ENCODE measurements around the gene AFAP1. TPM values are rescaled to one million over a fixed set of nuclear protein-coding genes. Genes with fewer than 3 reads are reported as not detected.

AFAP1 gene
- total RNA-seq, 1 donor, result under 0.01 TPM

GRCh38 chr4:7968262-7968896 lies 28.7 kb upstream of the AFAP1 start:
- no peak for DNase-seq (ENCODE audit: low read depth in 2 of 3, low spot score in 2 of 3)

- no peak for DNase-seq (ENCODE audit: low read depth in 2 of 3, low spot score in 2 of 3)
Observed at GRCh38 chr4:7967501-7968261, 28.0 kb upstream of the AFAP1 start.

GRCh38 chr4:7967063-7967440 lies 27.4 kb upstream of the AFAP1 start:
- no peak for DNase-seq (ENCODE audit: low read depth in 2 of 3, low spot score in 2 of 3)

GRCh38 chr4:7966281-7967062 lies 26.8 kb upstream of the AFAP1 start:
- DNase-seq (ENCODE audit: low read depth in 2 of 3, low spot score in 2 of 3), result no peak

GRCh38 chr4:7964890-7965662 lies 25.4 kb upstream of the AFAP1 start:
- peak in 2 of 3 donors; percentile 45 to 49 for DNase-seq (ENCODE audit: low read depth in 2 of 3, low spot score in 2 of 3)

GRCh38 chr4:7964459-7964858 lies 24.8 kb upstream of the AFAP1 start:
- no peak for DNase-seq (ENCODE audit: low read depth in 2 of 3, low spot score in 2 of 3)

GRCh38 chr4:7963691-7964090 lies 24.0 kb upstream of the AFAP1 start:
- DNase-seq (ENCODE audit: low read depth in 2 of 3, low spot score in 2 of 3), result no peak

- no peak for DNase-seq (ENCODE audit: low read depth in 2 of 3, low spot score in 2 of 3)
Observed at GRCh38 chr4:7962609-7963508, 23.2 kb upstream of the AFAP1 start.

- peak in 2 of 3 donors; percentile 78 to 86 for DNase-seq (ENCODE audit: low read depth in 2 of 3, low spot score in 2 of 3)
Observed at GRCh38 chr4:7960790-7961655, 21.4 kb upstream of the AFAP1 start.

GRCh38 chr4:7960017-7960789 lies 20.5 kb upstream of the AFAP1 start:
- DNase-seq (ENCODE audit: low read depth in 2 of 3, low spot score in 2 of 3), result no peak

- DNase-seq (ENCODE audit: low read depth in 2 of 3, low spot score in 2 of 3), result no peak
Observed at GRCh38 chr4:7959078-7959477, 19.4 kb upstream of the AFAP1 start.

GRCh38 chr4:7956934-7957656 lies 17.4 kb upstream of the AFAP1 start:
- DNase-seq (ENCODE audit: low read depth in 2 of 3, low spot score in 2 of 3), result no peak

- DNase-seq (ENCODE audit: low read depth in 2 of 3, low spot score in 2 of 3), result no peak
Observed at GRCh38 chr4:7956270-7956808, 16.7 kb upstream of the AFAP1 start.

- no peak for DNase-seq (ENCODE audit: low read depth in 2 of 3, low spot score in 2 of 3)
Observed at GRCh38 chr4:7955393-7955792, 15.7 kb upstream of the AFAP1 start.

- DNase-seq (ENCODE audit: low read depth in 2 of 3, low spot score in 2 of 3), result no peak
Observed at GRCh38 chr4:7952615-7953014, 13.0 kb upstream of the AFAP1 start.

GRCh38 chr4:7950301-7951092 lies 10.8 kb upstream of the AFAP1 start:
- no peak for DNase-seq (ENCODE audit: low read depth in 2 of 3, low spot score in 2 of 3)

All from hematopoietic multipotent progenitor cell (in vitro differentiated cells).